ENCODE measurements around the gene ADGRE1. TPM values are rescaled to one million over a fixed set of nuclear protein-coding genes. Genes with fewer than 3 reads are reported as not detected.

ADGRE1 gene
- total RNA-seq, 4 donors from 2014 or later = 0.17 to 0.33 TPM; not detected in 2

DNA sequence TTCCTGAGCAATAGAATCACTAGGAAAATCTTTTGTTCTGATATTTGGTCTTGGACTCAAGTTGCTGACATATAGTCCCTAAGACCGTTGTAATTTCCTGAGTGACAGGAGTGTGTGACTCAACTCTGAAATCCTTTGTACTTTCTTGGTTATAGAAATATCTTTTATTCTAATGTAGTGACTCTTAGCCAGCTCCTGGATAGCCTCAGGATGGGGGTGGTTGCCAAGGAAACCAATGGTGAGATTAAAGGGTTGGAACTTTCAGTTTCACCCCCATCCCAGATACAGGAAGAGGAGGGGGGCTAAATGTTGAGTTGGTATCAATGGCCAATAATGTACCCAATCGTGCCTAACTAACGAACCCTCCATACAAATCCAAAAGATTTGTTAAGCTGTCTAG is 92.0 kb downstream of the ADGRE1 start:
- Histone ChIP-seq H3K9me3 (peaks cover 0 to 35% (median 26%) of the 10 kb centered on the region in 4 donors), H3K27me3 (peaks cover 0 to 17% (median 0%) of the 10 kb centered on the region in 4 donors), H3K4me1 (no peaks in the 10 kb centered on the region), H3K27ac (replicated peaks in 1 of 4) (no peak overlapping the region), H3K36me3 (no peaks in the 10 kb centered on the region), H3K4me3 (no peak overlapping the region)
- DNase-seq (ENCODE audit: extremely low spot score) = no peak
- intact Hi-C loops (cut with DNase I) = no loop called here
- TF ChIP-seq, protein P1, sequence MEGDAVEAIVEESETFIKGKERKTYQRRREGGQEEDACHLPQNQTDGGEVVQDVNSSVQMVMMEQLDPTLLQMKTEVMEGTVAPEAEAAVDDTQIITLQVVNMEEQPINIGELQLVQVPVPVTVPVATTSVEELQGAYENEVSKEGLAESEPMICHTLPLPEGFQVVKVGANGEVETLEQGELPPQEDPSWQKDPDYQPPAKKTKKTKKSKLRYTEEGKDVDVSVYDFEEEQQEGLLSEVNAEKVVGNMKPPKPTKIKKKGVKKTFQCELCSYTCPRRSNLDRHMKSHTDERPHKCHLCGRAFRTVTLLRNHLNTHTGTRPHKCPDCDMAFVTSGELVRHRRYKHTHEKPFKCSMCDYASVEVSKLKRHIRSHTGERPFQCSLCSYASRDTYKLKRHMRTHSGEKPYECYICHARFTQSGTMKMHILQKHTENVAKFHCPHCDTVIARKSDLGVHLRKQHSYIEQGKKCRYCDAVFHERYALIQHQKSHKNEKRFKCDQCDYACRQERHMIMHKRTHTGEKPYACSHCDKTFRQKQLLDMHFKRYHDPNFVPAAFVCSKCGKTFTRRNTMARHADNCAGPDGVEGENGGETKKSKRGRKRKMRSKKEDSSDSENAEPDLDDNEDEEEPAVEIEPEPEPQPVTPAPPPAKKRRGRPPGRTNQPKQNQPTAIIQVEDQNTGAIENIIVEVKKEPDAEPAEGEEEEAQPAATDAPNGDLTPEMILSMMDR (IDR thresholded peaks at IDR 0.05) = no peak
- no peak for TF ChIP-seq EP300 (IDR thresholded peaks at IDR 0.05)
- no peak for TF ChIP-seq POLR2A (IDR thresholded peaks at IDR 0.05; ENCODE audit: low read depth)
- no peak for TF ChIP-seq POLR2AphosphoS5 (IDR thresholded peaks at IDR 0.05)
- 73% methylated on average over 3 of the region's 3 CpGs for WGBS

DNA sequence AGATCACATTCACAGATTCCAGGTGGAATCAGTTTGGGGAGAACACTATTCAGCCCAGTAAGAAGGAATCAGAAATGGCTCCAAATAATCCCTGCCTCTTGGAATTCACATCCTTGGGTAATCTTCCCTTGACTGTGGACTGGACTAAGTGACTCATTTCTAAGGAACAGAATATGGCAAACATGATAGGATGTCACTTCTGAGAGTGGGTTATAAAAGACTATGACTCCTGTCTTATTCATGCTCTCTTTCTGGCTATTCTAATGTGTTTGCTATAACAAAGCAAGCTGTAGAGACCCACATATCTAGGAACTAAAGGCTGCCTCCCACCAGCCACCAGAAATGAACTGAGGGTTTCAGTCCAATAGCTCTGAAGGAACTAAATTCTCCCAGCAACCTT is 96.1 kb downstream of the ADGRE1 start:
- intact Hi-C loops (cut with DNase I) = no loop called here
- no peak for DNase-seq (ENCODE audit: extremely low spot score)
- Histone ChIP-seq H3K4me1 (no peaks in the 10 kb centered on the region), H3K36me3 (no peaks in the 10 kb centered on the region), H3K27me3 (peaks cover 0 to 13% (median 0%) of the 10 kb centered on the region in 4 donors), H3K4me3 (no peak overlapping the region), H3K27ac (replicated peaks in 1 of 4) (no peak overlapping the region), H3K9me3 (peaks cover 0 to 33% (median 22%) of the 10 kb centered on the region in 4 donors)
- TF ChIP-seq, protein P1 (IDR thresholded peaks at IDR 0.05) = no peak
- TF ChIP-seq POLR2A (IDR thresholded peaks at IDR 0.05; ENCODE audit: low read depth) (no peak), EP300 (IDR thresholded peaks at IDR 0.05) (no peak), POLR2AphosphoS5 (IDR thresholded peaks at IDR 0.05) (no peak)

DNA sequence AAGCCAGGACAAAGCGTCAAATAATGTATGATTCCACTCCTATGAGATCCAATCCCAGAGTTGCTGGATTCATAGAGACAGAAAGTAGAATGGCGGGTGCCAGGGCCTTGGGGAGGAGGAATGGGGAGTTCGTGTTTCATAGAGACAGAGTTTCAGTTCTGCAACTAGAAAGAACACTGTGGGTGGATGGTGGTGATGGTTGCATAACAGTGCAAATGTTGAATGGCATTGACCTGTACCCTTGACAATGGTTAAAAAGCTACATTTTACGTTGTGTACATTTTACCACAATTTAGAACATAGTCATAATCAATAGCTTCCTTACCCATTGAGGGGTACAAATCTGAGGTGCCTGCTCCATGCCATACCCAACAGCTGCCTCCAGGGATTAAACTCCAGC is 100.5 kb downstream of the ADGRE1 start:
- TF ChIP-seq POLR2A (IDR thresholded peaks at IDR 0.05; ENCODE audit: low read depth) = no peak
- no peak for TF ChIP-seq POLR2AphosphoS5 (IDR thresholded peaks at IDR 0.05)
- no peak for TF ChIP-seq EP300 (IDR thresholded peaks at IDR 0.05)
- TF ChIP-seq, protein P1 (IDR thresholded peaks at IDR 0.05) = no peak
- Histone ChIP-seq H3K4me1 (no peaks in the 10 kb centered on the region), H3K36me3 (no peaks in the 10 kb centered on the region), H3K9me3 (peaks cover 0 to 30% (median 19%) of the 10 kb centered on the region in 4 donors), H3K27ac (replicated peaks in 1 of 4) (no peak overlapping the region), H3K27me3 (peaks cover 0 to 13% (median 0%) of the 10 kb centered on the region in 4 donors), H3K4me3 (no peak overlapping the region)
- WGBS = 51% methylated on average over 4 of the region's 4 CpGs
- DNase-seq (ENCODE audit: extremely low spot score) = no peak
- intact Hi-C loops (cut with DNase I) = no loop called here

DNA sequence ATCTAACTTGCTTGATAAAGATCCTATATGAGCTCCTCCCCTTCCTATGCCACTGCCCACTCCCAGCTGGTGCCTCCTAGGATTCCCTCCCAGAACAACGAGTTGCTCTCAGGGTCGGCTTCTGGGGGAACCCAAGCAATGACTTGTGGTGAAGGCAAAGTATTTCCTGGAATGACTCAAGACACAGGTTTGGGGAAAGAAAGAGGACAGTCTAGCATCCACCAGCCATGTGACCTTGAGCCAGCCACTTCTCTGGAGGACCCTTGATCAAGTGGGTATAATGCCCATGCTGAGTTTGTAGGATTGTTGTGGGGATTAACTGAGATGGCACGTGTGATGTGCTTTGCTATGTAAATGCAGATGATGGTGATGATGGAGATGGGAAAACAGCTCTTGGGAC is 100.9 kb downstream of the ADGRE1 start:
- intact Hi-C loops (cut with DNase I) = no loop called here
- TF ChIP-seq, protein P1 (IDR thresholded peaks at IDR 0.05) = no peak
- TF ChIP-seq POLR2AphosphoS5 (IDR thresholded peaks at IDR 0.05) = no peak
- no peak for TF ChIP-seq POLR2A (IDR thresholded peaks at IDR 0.05; ENCODE audit: low read depth)
- TF ChIP-seq EP300 (IDR thresholded peaks at IDR 0.05) = no peak
- peaks cover 0 to 27% (median 16%) of the 10 kb centered on the region in 4 donors for H3K9me3 ChIP-seq
- no peak overlapping the region for H3K27ac ChIP-seq (replicated peaks in 1 of 4)
- no peaks in the 10 kb centered on the region for H3K36me3 ChIP-seq
- no peak for DNase-seq (ENCODE audit: extremely low spot score)
- 58% methylated on average over 3 of the region's 3 CpGs for WGBS
- no peaks in the 10 kb centered on the region for H3K4me1 ChIP-seq
- H3K27me3 ChIP-seq = peaks cover 0 to 13% (median 0%) of the 10 kb centered on the region in 4 donors
- H3K4me3 ChIP-seq = no peak overlapping the region

Small RNA genes lying within 50 kb of the gene (small RNA-seq; reads per million reads assigned to genes)
- 0 reads per million in 3 donors for gene RF00017

Other genes starting within 250 kb of the ADGRE1 start
- 1 to 10 TPM in 1 of 4 donors, under 1 TPM in 3; 0.42 to 3.0 (median 0.70) TPM for gene TNFSF14, start 217.4 kb upstream of the ADGRE1 start, total RNA-seq
- gene C3, start 166.9 kb upstream of the ADGRE1 start, total RNA-seq = 1,000 to 10,000 TPM in 1 of 4 donors, 100 to 1,000 TPM in 3; 393 to 1,020 (median 677) TPM
- 10 to 100 TPM; 38.2 to 61.7 (median 48.2) TPM for gene GPR108, start 150.0 kb upstream of the ADGRE1 start, total RNA-seq
- gene TRIP10, start 147.9 kb upstream of the ADGRE1 start, total RNA-seq = 100 to 1,000 TPM in 3 of 4 donors, 10 to 100 TPM in 1; 85.8 to 148 (median 118) TPM
- gene SH2D3A, start 120.1 kb upstream of the ADGRE1 start, total RNA-seq = under 1 TPM in 2 of 4 donors, not detected in 2; 0.33 to 0.34 TPM
- 1 to 10 TPM; 2.9 to 8.0 (median 4.1) TPM for gene VAV1, start 114.9 kb upstream of the ADGRE1 start, total RNA-seq
- not detected for gene MBD3L2B, start 133.9 kb downstream of the ADGRE1 start, total RNA-seq
- gene MBD3L5, start 143.0 kb downstream of the ADGRE1 start, total RNA-seq = not detected
- gene MBD3L4, start 152.6 kb downstream of the ADGRE1 start, total RNA-seq = not detected
- gene MBD3L2, start 161.7 kb downstream of the ADGRE1 start, total RNA-seq = not detected
- gene MBD3L3, start 171.1 kb downstream of the ADGRE1 start, total RNA-seq = not detected
- 1 to 10 TPM; 5.5 to 9.0 (median 8.3) TPM for gene ZNF557, start 182.1 kb downstream of the ADGRE1 start, total RNA-seq

Data from esophagus muscularis mucosa (tissue), 4 donors.